GM12872 (cell line): ENCODE results near the gene ORC1.

Experiments
- CTCF ChIP-seq: IDR thresholded peaks from 3 replicates; pipeline ENCODE4 v1.5.1; 2011; ENCODE audit warnings: low read depth, mild to moderate bottlenecking, low read length, moderate library complexity; ENCODE audit not compliant: insufficient read depth

ORC1 gene

GRCh38 chr1:52364235-52364839 is 39.9 kb downstream of the ORC1 start:
- TF ChIP-seq CTCF: no peak; the same call in 2 of the 3 replicates

DNA sequence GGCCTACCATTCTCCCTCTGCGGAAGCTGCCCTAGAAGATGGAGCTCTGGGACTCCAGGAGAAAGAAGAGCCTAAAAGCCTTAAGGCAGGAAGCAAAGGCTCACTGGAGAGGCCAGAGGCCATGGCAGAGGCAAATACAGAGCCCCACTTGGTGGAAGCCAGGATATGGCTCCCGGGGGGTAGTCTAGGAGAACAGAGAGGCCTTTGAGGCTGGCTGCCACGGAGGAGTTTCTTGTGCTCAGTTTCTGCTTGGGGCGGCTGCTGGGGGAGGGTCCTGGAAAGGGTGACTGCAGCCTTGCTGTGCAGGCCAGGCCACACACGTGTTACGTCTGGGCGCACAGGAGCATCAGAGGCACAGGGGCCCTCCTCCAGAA is 43.6 kb downstream of the ORC1 start:
- no peak for TF ChIP-seq CTCF

DNA sequence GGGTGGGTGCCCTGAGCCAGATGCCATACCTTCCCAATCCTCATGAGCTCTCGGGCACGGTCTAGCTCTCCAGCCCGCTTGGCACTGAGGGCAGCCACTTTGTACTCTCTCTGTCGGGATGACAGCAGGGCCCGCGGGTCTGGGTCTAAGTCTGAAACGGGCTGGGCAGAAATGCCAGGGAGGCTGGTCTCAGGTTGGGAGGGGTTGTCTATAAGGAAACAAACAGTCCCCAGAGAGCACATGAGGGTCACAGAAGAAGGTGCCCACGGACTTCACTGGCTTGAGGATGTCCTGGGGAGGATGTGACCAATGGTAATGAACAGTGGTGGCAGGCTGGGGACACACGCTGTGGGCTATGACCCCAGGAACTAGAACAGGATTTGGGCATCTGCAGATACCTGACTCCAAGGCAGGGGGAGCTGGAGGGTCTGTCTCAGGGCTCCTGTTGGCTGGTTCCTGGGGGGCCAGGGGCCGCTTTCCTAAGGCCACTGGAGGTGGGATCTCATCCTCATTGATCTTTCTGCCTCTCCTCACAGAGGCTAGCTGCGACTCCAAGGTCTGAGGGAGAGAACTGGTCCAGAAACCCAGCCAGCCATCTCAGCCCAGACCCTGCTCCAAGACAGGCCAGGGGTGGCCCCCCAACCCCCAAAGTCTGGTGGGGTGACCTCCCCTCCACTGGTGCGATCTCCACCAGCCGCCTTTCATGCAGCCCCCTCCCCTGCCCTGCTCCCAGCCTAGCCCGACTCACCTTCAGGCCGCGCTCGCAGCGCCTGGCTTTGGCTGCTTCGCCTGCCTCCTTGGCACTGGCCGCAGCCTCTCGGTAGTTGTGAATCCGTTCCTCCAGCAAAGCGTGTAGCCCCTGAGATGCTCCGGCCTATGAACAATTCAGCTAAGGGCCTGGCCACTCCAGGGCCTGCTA is 44.3 kb downstream of the ORC1 start:
- no peak for TF ChIP-seq CTCF

GRCh38 chr1:52358851-52359497 is 45.2 kb downstream of the ORC1 start:
- TF ChIP-seq CTCF: no peak

- no peak for TF ChIP-seq CTCF
These were observed 46.8 kb downstream of the ORC1 start for GRCh38 chr1:52357397-52357796.

GRCh38 chr1:52356818-52357355 is 47.3 kb downstream of the ORC1 start:
- TF ChIP-seq CTCF: no peak
